K562 (cell line): ENCODE data around the gene CD4. TPM values are rescaled to one million over a fixed set of nuclear protein-coding genes. Genes with fewer than 3 reads are reported as not detected.

Source experiments
- CBFA2T2 ChIP-seq: fragments of 450-650 bp; conservative IDR thresholded peaks from 2 replicates; pipeline ENCODE4 v1.6.1; 2017; ENCODE audit warnings: mild to moderate bottlenecking
- CSDE1 ChIP-seq, 2 experiments: fragments of 450-650 bp; IDR thresholded peaks; 2 replicates each; pipeline ENCODE4 v1.6.1; 2016; ENCODE audit warnings: mild to moderate bottlenecking in 1 of 2
- ESRRA ChIP-seq: fragments of 450-650 bp; IDR thresholded peaks from 2 replicates; pipeline ENCODE4 v1.6.1; 2014; ENCODE audit warnings: low read depth, mild to moderate bottlenecking, moderate library complexity, borderline replicate concordance
- HNRNPK ChIP-seq: fragments of 200-400 bp; formaldehyde crosslinking; IDR thresholded peaks from one replicate; pipeline ENCODE4 v1.6.1; 2018; ENCODE audit warnings: mild to moderate bottlenecking, low read depth, low read length; ENCODE audit not compliant: poor library complexity, severe bottlenecking
- IRF2 ChIP-seq: sonication (generic); formaldehyde crosslinking; IDR thresholded peaks from 2 replicates; pipeline ENCODE4 v1.8.1; 2022; ENCODE audit warnings: mild to moderate bottlenecking, missing genetic modification reagents
- MCM2 ChIP-seq: fragments of 450-650 bp; IDR thresholded peaks from 2 replicates; pipeline ENCODE4 v1.6.1; 2017; ENCODE audit warnings: low read depth, mild to moderate bottlenecking
- MYBL2 ChIP-seq, 2 experiments: fragments of 450-650 bp in 1 of 2; sonication (generic) in 1 of 2; formaldehyde crosslinking in 1 of 2; IDR thresholded peaks; 2 replicates each; pipeline versions ENCODE4 v1.6.1 to v1.8.1; 2017 to 2022; ENCODE audit warnings: borderline replicate concordance in 1 of 2, inconsistent platforms in 1 of 2, low read depth in 1 of 2, mild to moderate bottlenecking in 1 of 2, missing genetic modification reagents in 1 of 2, moderate library complexity in 1 of 2
- MYC ChIP-seq, 2 experiments: fragments of 250-450 bp in 1 of 2; sonication (Bioruptor Pico) in 1 of 2; IDR thresholded peaks; 2 replicates each; pipeline versions ENCODE4 v1.5.1 to v1.6.1; 2012 to 2021; ENCODE audit warnings: low read depth in 2 of 2, borderline replicate concordance in 1 of 2, improper control_type of control experiment in 1 of 2, low read length in 1 of 2, mild to moderate bottlenecking in 1 of 2, moderate library complexity in 1 of 2
- NBN ChIP-seq: fragments of 450-650 bp; IDR thresholded peaks from 2 replicates; pipeline ENCODE4 v1.6.1; 2016; ENCODE audit warnings: low read depth, mild to moderate bottlenecking
- PHTF2 ChIP-seq: fragments of 250-450 bp; sonication (Bioruptor Pico); IDR thresholded peaks from 2 replicates; pipeline ENCODE4 v1.5.0; 2021; ENCODE audit warnings: mild to moderate bottlenecking
- SRSF9 ChIP-seq: fragments of 200-400 bp; formaldehyde crosslinking; IDR thresholded peaks from 2 replicates; pipeline ENCODE4 v1.6.1; 2017; ENCODE audit warnings: low read depth, low read length, borderline replicate concordance
- TAF7 ChIP-seq: fragments of 450-650 bp; IDR thresholded peaks from 2 replicates; pipeline ENCODE4 v1.6.1; 2016; ENCODE audit warnings: missing genetic modification characterization, missing compliant biosample characterization
- TRIM28 ChIP-seq: fragments of 450-650 bp; IDR thresholded peaks from 2 replicates; pipeline ENCODE4 v1.6.1; 2017
- TSC22D4 ChIP-seq: fragments of 450-650 bp; IDR thresholded peaks from 2 replicates; pipeline ENCODE4 v1.6.1; 2016; ENCODE audit warnings: missing genetic modification characterization, missing biosample characterization, control low read depth
- U2AF2 ChIP-seq: fragments of 200-400 bp; formaldehyde crosslinking; optimal IDR thresholded peaks from 2 replicates; pipeline ENCODE3; 2017; ENCODE audit warnings: low read depth, mild to moderate bottlenecking, low read length
- ZC3H4 ChIP-seq: sonication (generic); formaldehyde crosslinking; IDR thresholded peaks from 2 replicates; pipeline ENCODE4 v1.9.0; 2021; ENCODE audit warnings: missing genetic modification reagents, borderline replicate concordance
- ZNF165 ChIP-seq: fragments of 250-450 bp; sonication (Bioruptor Pico); IDR thresholded peaks from 2 replicates; pipeline ENCODE4 v1.4.0; 2020; ENCODE audit warnings: borderline replicate concordance
- ZNF263 ChIP-seq: sonication (generic); formaldehyde crosslinking; IDR thresholded peaks from 2 replicates; pipeline ENCODE4 v1.8.0; 2022; ENCODE audit warnings: mild to moderate bottlenecking, missing genetic modification reagents, borderline replicate concordance
- ZNF282 ChIP-seq: sonication (generic); formaldehyde crosslinking; IDR thresholded peaks from 2 replicates; pipeline ENCODE4 v1.8.1; 2023; ENCODE audit warnings: missing genetic modification reagents
- ZNF695 ChIP-seq: fragments of 450-650 bp; formaldehyde crosslinking; IDR thresholded peaks from 2 replicates; pipeline ENCODE4 v1.4.0; 2020; ENCODE audit warnings: mild to moderate bottlenecking, moderate library complexity
- ZNF699 ChIP-seq: fragments of 250-450 bp; sonication (Bioruptor Pico); IDR thresholded peaks from 2 replicates; pipeline ENCODE4 v1.8.0; 2021; ENCODE audit warnings: mild to moderate bottlenecking, moderate library complexity; ENCODE audit not compliant: insufficient replicate concordance
- polyA plus RNA-seq, 8 experiments: library from polyadenylated mRNA; depleted of rRNA in 4 of 8; stranded (reverse) in 5 of 8; unstranded in 3 of 8; fragments of >200 nt; fragmentation: Nextera tagmentation in 2 of 8; fragmentation: Illumina TruSeq in 1 of 8; extraction: Ambion mirVana in 2 of 8; extraction: Trizol in 1 of 8; gene quantifications; 2 replicates each; pipeline versions ENCODE4 v1.2.1 to v1.2.3, GENCODE V29; 2011 to 2014; ENCODE audit warnings: inconsistent platforms in 1 of 8, missing spikeins in 1 of 8
- total RNA-seq, 7 experiments: library from RNA; depleted of rRNA in 6 of 7; stranded (reverse); fragments of >200 nt in 6 of 7; fragmentation: Illumina TruSeq in 2 of 7; extraction: Trizol in 2 of 7; gene quantifications; 2 replicates each; pipeline versions ENCODE4 v1.2.1 to v1.2.3, GENCODE V29; 2011 to 2021; ENCODE audit warnings: low replicate concordance in 1 of 7
- TF ChIP-seq, protein P1 (sequence below): sonication (generic); formaldehyde crosslinking; IDR thresholded peaks from 2 replicates; pipeline ENCODE4 v1.8.0; 2022; ENCODE audit warnings: mild to moderate bottlenecking, low read depth, missing genetic modification reagents
- TF ChIP-seq, protein P2 (sequence below): sonication (generic); formaldehyde crosslinking; IDR thresholded peaks from 2 replicates; pipeline ENCODE4 v1.8.1; 2023; ENCODE audit warnings: mild to moderate bottlenecking, missing genetic modification reagents
- TF ChIP-seq, protein P3 (sequence below): fragments of 450-650 bp; IDR thresholded peaks from 2 replicates; pipeline ENCODE4 v1.6.1; 2016; ENCODE audit warnings: low read depth, mild to moderate bottlenecking, moderate library complexity

The CD4 gene
- total and polyA plus RNA-seq, 9 of the 15 experiments (the other 6 are each of a cell fraction or from before 2014, with no cell fraction given): 0.06 to 0.27 (median 0.09) TPM; not detected in 5

DNA sequence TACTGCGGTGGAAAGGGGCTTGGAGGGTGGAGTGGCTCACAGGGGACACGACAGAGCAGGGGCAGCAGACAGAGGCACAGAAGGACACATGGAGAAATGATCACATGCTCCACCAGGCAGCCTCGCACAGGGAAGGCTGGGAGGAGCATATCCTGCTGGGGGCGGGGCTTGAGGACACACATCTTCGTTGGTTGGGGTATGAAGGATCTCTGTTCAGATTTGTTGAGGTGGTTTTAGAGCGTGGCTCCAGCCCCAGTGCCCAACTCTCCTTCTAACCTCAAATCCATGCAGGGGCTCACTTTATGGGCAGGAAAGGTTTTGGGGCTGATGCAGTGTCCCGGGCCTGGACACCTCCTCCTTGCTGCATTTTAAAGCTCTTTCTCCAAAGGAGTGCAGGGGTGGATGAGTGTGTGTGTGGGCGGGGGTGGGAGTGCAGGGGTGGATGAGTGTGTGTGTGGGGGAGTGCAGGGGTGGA lies 38.1 kb downstream of the CD4 start (continued):
- TF ChIP-seq MYBL2 (IDR thresholded peaks at IDR 0.05; ENCODE audit: low read depth): no peak
- TF ChIP-seq MYBL2 (CRISPR knock-in tag; IDR thresholded peaks at IDR 0.05; ENCODE audit: borderline replicate concordance): no peak
- TF ChIP-seq SRSF9: no peak
- no peak for TF ChIP-seq ZNF282
- TF ChIP-seq IRF2 (CRISPR knock-in tag): no peak
- no peak for TF ChIP-seq ZC3H4
- TF ChIP-seq, protein P1, sequence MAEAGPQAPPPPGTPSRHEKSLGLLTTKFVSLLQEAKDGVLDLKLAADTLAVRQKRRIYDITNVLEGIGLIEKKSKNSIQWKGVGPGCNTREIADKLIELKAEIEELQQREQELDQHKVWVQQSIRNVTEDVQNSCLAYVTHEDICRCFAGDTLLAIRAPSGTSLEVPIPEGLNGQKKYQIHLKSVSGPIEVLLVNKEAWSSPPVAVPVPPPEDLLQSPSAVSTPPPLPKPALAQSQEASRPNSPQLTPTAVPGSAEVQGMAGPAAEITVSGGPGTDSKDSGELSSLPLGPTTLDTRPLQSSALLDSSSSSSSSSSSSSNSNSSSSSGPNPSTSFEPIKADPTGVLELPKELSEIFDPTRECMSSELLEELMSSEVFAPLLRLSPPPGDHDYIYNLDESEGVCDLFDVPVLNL (CRISPR knock-in tag): no peak
- no peak for TF ChIP-seq TSC22D4 (tag)
- no peak for TF ChIP-seq ZNF263 (CRISPR knock-in tag)
- TF ChIP-seq PHTF2 (CRISPR knock-in tag): no peak
- TF ChIP-seq ZNF695 (CRISPR knock-in tag): no peak
- no peak for TF ChIP-seq ESRRA
- 0 out of 2 replicates have a peak, but pooled peaks have one; percentile 20 for TF ChIP-seq CBFA2T2
- TF ChIP-seq ZNF165: no peak
- TF ChIP-seq U2AF2: no peak
- peak; percentile 67; the same call in 1 of the 2 replicates for TF ChIP-seq MYC (IDR thresholded peaks at IDR 0.05; ENCODE audit: low read depth, low read length)
- no peak for TF ChIP-seq MYC (CRISPR knock-in tag; IDR thresholded peaks at IDR 0.05; ENCODE audit: borderline replicate concordance, low read depth)
- TF ChIP-seq TAF7 (tag): no peak
- TF ChIP-seq, protein P2, sequence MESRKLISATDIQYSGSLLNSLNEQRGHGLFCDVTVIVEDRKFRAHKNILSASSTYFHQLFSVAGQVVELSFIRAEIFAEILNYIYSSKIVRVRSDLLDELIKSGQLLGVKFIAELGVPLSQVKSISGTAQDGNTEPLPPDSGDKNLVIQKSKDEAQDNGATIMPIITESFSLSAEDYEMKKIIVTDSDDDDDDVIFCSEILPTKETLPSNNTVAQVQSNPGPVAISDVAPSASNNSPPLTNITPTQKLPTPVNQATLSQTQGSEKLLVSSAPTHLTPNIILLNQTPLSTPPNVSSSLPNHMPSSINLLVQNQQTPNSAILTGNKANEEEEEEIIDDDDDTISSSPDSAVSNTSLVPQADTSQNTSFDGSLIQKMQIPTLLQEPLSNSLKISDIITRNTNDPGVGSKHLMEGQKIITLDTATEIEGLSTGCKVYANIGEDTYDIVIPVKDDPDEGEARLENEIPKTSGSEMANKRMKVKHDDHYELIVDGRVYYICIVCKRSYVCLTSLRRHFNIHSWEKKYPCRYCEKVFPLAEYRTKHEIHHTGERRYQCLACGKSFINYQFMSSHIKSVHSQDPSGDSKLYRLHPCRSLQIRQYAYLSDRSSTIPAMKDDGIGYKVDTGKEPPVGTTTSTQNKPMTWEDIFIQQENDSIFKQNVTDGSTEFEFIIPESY (CRISPR knock-in tag): no peak
- TF ChIP-seq CSDE1 (IDR thresholded peaks at IDR 0.05): no peak
- TF ChIP-seq NBN: no peak
- no peak for TF ChIP-seq ZNF699 (CRISPR knock-in tag)
- TF ChIP-seq, protein P3, sequence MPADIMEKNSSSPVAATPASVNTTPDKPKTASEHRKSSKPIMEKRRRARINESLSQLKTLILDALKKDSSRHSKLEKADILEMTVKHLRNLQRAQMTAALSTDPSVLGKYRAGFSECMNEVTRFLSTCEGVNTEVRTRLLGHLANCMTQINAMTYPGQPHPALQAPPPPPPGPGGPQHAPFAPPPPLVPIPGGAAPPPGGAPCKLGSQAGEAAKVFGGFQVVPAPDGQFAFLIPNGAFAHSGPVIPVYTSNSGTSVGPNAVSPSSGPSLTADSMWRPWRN: no peak
- no peak for TF ChIP-seq MCM2
- TF ChIP-seq TRIM28: no peak
- TF ChIP-seq HNRNPK: no peak
